NCI-H2081 (cell line): ENCODE results near the gene MTOR.
"Not testable (repeated sequence)": the region's sequence is repeated elsewhere in the genome, so short reads cannot be mapped to it uniquely, and the experiment has no call there.

Experiments used
- DNase-seq, 2 experiments: peaks; one replicate each; lab custom pipeline; 2025; lab: John Stamatoyannopoulos, UW

The MTOR gene

DNA sequence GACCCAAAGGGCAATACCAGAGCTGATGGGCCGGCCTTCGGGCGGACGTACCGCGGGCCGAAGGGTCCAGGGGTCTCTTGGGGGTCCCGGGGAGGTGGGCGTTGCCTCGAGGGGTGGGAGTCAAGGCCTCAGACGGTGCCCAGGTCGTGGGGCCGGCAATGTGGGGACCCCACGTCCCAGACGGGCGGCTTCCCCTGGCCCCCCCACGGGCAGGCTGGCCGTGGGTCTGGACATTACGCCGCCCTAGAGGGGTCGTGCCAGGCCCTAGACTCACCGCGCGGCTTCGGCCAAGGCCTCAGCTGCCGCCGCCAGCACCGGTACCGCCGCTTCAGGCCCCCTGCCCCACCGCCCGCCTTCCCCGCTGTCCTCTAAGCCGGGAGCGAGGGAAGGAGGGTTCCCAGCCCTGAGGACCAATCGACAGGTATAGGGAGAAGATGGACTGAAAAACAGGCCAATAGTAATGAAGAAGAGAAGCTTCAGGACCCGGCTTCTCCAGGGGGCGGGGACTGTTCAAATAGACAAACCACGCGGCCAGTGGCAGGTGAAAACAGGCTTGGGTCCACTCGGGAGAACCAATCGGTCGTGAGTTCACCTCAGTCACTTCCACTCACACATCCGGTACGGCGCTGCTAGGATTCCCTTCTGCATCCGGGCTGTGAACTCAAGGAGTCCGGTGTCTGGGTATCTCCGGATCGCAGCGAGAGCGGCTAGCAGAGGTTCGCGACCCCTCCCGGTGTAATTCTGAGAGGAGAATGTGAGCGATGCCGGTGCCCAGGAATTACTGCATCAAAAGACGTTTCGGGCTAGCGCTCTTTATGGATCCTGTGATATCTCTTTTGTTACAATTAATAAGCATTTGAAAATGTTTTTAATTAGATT lies at the start of gene MTOR:
Gene MTOR (minus strand): TSS at position 381 of the 879 bp plus-strand sequence. CDS start 3,142 bp downstream, outside the sequence.
- DNase-seq: peak; percentile 99 to 100

DNA sequence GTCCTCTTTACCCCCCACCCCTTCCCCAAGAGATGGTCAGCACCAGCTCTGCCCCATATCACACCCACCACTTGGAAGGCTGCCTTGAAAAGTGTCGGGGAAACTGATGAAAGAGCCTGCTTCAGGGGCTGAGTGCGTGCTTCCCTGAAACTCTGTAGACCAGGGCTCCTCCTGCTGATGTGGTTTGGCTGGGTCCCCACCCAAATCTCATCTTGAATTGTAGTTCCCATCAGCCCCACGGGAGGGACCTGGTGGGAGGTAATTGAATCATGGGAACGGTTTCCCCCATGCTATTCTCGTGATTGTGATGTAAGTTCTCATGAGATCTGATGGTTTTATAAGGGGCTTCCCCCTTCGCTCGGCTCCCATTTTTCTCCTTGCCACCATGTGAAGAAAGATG lies 47.0 kb upstream of the MTOR start:
- no peak for DNase-seq

DNA sequence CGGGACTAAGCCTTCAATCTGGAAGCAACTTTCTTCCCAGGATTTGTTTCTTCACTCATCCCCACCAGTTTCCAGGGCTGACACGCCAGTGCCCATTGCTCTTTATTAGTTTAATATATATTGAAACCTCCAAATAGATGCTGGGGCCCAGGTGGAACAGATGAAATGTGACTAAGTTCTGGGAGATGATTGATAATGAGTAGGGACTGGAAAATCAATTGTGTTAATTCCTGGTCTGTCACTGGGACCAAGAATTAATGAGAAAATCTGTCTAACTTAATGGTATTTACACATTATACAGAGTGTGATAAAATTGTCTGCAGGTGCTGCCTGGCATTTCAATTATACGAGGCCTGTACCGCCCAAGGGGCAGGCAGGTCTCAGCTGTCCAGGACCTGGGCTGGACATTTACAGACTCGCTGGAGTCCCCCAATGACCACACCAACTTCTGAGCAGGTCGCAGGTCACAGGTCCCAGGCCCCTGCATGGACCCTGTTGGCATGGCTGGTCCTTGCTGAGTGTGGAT lies 46.4 kb upstream of the MTOR start:
- DNase-seq: no peak

DNA sequence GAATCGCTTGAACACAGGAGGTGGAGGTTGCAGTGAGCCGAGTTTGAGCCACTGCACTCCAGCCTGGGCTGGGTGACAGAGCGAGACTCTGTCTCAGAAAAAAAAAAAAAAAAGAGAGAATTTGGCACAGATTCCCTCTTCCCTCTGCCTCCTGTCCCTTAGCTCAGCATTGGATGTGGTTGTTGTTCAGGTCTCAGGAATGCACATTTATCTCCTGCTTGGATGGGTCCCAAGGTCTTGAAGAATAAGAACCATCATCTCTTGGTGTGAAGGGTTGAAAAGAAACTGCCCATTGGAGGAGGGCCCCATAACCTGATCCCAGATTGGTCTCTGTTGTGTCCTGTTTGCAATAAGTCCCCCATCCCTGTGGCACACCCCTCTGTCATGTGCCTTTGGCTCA lies 45.5 kb upstream of the MTOR start:
- no peak for DNase-seq

DNA sequence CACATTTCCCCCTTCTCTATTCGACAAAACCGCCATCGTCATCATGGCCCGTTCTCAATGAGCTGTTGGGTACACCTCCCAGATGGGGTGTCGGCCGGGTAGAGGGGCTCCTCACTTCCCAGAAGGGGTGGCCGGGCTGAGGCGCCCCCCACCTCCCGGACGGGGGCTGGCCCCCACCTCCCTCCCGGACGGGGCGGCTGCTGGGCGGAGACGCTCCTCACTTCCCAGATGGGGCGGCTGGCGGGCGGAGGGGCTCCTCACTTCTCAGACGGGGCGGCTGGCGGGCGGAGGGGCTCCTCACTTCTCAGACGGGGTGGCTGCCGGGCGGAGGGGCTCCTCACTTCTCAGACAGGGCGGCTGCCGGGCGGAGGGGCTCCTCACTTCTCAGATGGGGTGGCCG lies 43.2 kb upstream of the MTOR start:
- not testable (repeated sequence) for DNase-seq

DNA sequence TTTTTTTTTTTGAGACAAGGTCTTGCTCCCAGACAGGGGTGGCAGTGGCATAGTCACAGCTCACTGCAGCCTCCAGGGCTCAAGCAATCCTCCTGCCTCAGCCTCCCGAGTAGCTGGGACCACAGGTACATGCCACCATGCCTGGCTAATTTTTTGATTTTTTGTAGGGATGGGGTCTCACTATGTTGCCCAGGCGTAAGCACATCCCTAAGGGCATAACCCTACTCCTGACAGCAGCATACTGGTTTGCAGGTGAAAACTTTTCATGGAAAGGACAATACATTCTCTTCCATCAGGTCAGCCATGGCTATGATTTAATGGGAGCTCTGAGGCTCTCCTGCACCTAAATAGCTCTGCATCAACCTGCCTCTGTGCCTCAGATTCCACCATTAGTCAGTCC lies 40.0 kb upstream of the MTOR start:
- DNase-seq: no peak

DNA sequence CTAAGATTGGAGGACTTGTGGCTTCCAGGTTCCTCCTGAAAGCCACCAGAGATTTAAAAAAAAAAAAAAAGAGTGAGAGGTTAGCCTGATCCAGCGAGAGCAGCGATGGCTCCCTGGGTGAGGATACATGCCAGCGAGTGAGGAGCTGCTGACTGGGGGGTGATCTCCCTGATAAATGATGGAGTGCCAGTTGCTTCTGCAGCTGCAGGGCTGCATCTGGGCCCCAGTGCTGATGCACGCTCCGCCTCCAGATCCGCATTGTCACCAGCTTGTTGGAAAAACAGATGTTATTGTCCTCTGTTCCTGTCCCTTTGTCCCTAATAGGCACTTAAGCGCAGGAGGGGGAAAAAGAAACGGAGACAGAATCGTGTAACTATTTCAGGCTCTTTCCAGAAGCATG lies 39.2 kb upstream of the MTOR start:
- no peak for DNase-seq

DNA sequence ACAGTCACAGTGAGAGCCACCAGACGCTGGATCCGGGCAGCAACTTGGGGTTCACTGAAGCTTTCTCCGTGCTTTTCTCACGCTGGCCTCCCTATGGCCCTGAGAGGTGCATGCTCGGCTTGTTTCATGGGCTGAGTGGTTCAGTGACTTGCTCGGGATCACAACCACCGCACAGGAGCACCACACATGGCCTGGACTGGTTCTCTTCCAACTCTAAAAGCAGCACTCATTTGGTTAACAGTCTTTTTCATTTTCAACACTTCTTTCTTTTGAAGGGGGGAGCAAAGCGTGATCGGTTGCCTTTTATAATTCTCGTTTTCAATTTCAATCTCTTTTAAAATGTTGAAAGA lies 36.8 kb upstream of the MTOR start:
- no peak for DNase-seq

DNA sequence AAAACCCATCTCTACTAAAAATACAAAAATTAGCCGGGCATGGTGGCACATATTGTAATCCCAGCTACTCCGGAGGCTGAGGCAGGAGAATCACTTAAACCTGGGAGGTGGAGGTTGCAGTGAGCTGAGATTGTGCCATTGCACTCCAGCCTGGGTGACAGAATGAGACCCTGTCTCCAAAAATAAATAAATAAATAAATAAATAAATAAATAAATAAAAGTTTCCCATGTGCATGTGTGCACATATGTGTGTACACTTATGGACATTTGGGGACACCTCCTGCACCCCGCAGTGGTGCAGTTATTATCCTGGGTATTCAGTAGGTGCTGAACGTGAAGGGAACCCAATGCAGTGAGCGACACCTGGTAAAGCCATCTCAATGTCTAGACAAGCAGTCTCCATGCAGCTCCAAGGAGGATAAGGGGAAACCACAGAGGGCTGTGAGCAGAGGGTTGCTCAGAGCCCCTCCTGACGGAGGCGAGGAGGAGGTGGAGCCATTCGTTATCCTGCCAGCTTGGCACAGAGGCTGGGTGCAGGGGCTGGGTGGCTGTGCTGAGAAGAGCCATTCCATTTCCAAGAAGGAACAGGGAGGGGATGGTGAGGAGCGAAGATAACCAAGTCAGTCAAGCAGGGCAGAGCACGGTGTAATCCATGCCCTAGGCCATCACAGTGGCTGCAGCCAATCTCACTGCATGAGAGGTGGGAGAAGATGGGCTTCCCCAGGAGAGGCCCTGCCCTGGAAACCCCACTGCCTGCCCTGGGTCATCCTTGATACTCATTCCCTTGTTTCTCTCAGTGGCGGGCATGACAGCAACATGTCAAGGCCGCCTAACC lies 36.3 kb upstream of the MTOR start:
- no peak for DNase-seq

DNA sequence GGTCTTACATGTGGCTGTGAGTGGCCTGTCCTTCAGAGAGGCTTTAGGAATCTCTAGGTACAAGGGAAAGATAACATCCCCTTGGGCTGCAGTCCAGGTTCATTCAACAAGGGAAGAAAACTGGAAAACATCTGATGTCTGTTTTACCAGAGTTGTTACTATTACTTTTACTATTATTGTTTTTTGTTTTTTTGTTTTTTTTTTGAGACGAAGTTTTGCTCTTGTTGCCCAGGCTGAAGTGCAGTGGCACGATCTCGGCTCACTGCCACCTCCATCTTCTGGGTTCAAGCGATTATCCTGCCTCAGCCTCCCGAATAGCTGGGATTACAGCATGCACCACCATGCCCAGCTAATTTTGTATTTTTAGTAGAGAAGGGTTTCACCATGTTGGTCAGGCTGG lies 35.4 kb upstream of the MTOR start:
- DNase-seq: not testable (repeated sequence)

DNA sequence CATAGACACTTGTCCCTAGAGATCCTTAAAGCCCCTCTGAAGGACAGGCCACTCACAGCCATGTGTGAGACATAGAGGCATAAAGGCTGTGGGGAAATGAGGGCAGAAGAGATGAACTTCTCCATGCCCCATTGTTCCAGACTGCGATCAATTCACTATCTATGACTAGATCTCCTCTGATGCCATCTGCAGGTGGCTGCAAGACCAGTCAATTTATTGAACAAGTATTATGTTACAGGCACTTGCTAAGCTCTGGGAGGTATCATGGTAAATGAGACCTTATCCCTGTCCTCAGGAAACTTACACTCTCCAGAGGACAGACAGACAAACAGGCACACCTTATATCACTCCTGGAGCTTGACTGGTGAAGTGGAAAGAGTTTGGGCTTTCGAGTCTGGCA lies 33.6 kb upstream of the MTOR start:
- DNase-seq: no peak

DNA sequence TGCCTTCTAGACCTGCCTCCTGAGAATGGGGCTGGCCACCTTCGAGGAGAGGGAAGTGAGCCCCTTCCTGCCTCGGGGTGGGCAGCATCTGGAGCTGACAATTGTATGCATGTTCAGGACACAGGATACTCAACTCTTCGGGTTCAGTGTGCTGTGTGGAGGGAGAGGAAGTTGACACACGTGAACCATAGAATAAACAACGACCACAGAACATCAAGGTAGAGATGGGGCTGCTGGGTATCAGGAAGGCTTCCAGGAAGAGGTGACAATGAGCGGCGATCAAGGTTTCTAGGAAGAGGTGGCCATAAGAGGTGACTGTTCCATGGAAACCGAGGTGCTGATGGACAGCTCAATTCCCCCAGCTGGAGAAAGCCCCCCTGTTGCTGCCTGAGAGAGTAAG lies 32.6 kb upstream of the MTOR start:
- no peak for DNase-seq

DNA sequence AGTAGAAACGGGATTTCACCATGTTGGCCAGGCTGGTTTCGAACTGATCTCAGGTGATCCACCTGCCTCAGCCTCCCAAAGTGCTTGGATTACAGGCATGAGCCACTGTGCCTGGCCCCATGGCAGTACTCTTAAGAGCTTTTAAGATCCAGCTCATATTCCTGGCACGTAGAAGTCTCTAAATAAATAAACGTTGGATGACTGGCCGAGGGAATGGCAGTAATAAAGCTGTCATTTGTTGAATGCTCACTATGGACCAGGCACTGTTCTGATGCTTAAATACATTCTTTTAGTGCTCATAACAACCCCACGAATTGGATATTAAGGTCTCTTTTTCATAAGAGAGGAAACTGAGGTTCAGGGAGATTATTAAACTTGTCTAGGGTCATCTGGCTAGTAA lies 31.5 kb upstream of the MTOR start:
- no peak for DNase-seq

DNA sequence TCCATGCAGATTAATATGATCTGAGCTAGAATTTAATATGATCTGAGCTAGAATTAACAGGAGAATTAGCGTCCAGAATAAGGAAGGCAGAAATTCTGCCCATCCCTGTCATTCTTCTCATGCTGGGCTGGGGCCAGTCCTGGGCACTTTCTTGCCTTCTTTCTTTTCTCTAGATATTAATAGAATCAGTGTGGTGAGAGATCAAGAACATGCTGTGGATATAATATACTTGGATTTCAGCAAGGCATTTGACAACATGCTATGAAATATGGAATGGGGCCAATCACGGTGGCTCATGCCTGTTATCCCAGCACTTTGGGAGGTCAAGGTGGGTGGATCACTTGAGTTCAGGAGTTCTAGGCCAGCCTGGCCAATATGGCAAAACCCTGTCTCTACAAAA lies 28.7 kb upstream of the MTOR start:
- DNase-seq: no peak

DNA sequence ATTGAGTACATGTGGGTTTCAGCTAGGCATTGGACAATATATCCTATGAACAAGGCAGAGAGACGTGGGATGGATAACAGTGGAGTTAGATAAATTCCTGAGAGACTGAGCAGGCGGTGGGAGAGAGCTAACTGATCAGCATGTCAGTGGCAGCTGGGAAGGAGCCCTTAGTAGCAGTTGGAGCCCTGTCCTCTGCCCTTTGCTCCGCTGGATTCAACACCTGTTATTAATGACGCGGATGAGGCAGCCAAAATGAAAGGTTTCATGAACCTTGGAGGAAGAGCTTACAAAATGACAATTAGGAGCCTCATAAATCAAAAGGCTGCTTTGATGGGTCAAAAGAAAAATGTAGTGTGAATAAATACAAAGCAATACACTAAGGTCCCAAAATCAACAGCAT lies 26.7 kb upstream of the MTOR start:
- no peak for DNase-seq

DNA sequence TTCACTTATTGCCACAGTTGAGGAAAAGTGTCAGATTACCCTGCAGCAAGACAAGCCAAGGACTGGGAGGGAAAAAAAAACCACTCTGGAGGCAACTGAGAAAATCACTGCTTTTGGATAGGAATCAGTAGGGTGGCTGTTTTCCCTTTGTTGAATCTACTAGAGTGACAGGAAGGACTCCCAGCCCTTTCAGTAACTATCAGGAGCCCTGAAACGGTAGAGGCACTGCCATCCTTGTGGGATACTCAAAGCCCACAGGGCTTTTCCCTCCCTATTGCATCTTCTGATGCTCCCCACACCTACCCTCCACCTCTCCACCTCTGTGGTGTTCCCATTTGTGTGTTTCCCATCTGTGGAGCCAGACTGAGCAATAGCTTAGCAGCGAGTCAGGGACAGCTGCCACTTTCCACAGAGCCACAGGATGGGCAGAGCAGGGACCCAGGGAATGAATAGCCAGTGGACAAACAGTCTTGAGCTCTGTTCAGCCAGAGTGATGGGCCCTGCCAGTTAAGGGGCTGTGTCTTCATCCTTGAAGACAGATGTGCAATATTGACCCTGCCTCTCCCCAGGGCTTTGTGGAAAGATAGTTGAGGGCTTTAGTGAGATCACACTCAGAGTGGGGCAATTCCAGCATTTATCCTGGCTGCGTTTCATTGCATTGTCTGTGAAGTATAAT lies 24.5 kb upstream of the MTOR start:
- DNase-seq: peak; percentile 27 to 35

DNA sequence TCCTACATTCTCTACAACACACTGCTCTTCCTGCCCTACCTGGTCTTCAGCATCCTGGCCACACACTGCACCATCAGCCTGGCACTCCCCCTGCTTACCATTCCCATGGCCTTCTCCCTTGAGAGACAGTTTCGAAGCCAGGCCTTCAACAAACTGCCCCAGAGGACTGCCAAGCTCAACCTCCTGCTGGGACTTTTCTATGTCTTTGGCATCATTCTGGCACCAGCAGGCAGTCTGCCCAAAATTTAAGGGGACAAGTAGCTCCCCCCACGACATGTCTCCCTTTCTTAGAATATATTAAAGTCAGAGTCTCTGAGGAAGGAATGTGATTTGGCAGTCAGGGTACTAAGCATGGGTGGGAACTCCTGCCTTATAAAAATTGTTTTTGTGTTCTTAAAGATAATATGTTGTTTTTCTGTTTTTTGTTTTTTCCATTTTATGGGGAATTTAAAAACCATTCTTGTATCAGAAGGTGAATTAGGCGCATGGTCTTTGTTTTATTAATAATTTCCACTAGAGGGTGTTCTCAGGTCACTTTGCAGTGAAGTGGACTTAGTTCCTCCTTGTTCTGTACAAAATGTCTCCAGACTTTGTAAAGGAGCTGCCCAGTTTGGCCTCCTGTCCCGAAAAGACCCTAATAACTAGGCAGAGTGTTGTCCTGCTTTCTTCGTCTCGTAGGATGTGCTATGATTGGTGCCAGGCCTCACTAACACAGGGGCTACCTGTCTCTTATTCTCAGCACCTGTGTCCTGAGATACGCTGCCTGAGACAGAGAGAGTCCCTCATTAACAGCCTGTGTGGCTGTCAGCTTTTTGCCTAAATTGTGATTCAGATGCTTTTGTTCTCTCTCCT lies 23.8 kb upstream of the MTOR start:
- DNase-seq: no peak

DNA sequence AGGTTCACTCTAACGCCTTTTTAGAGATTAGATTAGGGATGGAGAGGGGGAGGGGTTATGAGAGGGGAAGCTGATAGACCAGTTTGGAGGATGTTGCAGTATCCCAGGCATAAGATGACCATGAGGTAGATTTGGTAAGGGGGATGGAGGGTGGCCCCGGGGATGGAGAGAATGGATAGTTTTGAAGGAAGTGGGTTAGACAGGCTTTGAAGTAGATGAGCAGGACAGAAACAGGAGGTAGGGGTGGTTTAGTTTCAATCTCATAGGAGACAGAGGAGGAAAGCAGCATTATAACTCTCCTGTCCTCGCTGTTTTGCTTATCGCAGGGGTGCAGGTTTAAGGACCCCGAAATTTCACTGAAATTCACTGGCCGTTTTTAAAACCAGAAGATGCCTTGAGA lies 22.4 kb upstream of the MTOR start:
- DNase-seq: no peak

DNA sequence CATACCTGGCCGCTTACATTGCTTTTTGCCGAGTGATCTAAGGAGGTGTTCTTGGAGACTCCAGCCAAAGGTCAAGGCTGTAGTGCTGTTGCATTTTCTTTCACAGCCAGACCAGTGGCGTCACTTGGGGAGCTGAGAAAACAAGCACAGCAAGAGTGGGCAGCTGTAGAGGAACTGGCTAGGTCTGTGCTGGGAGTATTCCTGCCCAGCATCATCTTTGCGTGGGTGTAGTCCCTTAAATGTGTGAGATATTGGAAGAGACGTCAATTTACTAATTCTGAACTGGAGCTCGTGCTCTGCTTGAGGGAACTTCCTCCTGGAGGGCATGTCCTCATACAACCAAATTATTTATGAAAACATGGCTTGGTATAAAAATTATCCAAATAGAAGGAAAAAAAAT lies 20.8 kb upstream of the MTOR start:
- DNase-seq: no peak

DNA sequence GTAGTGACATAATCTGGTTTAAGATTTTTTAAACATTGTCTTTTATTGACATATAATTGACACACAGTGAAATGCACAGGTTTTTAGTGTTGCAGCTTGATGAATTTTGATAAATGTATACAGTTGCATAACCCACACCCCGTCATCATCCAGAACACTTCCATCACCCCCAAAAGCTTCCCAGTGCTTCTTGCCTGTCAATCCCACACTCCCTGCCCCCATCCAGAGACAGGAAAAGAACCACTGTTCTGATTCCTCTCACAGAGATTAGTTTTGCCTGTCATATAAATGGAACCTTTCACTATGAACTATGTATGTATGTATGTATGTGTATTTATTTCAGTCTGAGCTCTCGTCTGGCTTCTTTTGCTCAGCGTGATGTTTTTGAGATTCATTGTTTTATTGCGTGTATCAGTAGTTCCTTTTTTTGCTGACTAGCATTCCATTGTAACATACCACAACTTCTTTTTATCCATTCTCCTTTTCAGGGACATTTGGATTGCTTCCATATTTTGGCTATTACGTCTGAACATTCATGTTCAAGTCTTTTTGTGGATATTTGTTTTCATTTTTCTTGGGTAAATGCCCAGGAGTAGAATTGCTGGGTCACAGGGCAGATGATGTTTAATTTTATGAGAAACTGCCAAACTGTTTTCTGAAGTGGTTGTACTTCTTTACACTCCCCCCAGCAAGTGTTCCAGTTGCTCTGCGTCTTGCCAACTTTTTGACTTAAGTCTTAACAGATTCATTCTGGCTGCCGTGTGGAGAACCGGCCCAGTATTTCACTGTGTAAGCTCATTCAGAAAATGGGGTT lies 19.4 kb upstream of the MTOR start:
- DNase-seq: no peak
